GM19238 (cell line): ENCODE data around the gene NPTXR.

ENCODE experiments used
- DNase-seq: peaks from one replicate; pipeline ENCODE4 v3.0.0; 2011; ENCODE audit warnings: low spot score; ENCODE audit not compliant: insufficient read length

Gene NPTXR

DNA sequence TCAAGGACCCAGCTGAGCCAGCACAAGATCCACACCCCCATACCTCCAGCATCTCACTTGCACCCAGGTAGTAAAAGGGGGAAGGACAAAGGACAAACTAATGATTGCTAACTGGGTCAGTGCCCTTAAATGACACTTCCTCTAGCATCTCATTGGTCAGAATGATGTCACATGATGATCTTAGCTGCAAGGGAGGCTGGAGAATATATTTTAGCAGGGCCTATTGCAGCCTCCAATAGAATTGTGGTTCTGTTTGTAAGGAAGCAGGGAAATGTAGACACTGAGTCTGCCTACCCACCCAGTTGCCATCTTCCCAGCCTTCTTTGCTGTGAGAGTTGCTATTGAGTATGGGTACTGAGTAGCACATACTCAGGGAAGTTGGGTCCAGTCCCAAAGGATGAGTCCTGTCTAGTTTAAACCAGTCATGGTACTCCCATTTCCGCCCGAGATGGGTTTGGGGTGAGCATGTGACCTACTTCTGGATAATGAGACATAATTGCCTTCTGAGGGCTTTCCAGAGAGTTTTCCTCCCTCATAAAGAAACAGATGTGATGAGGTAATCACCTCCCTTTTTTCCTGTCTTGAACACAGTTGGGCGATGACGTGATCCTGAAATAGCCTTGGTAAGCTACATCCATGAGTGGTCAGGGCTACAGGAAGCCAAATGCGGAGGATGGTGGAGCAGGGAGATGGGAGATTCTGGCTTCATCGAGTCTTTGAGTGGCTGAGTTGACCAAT, 44.4 kb downstream of the NPTXR start:
- DNase-seq: no peak

DNA sequence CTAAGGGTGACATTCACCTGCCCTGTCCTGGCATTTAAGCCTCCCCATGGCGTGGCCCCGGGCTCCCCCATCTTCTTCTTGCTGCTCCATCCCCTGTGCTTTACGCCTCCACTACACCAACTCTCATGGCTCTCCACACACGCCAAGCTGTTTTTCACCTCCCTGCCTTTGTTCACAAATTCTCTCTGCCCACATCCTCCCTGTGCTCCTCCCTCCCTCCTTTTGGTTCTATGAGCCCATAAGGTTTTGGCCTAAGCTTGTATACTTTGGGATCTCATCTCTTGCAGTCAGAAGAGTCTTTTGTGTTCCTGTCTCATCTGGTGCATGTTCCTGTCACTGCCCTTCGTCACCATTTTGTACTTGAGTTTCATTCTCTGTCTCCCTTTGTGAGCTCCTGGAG, 45.3 kb downstream of the NPTXR start:
- DNase-seq: no peak

DNA sequence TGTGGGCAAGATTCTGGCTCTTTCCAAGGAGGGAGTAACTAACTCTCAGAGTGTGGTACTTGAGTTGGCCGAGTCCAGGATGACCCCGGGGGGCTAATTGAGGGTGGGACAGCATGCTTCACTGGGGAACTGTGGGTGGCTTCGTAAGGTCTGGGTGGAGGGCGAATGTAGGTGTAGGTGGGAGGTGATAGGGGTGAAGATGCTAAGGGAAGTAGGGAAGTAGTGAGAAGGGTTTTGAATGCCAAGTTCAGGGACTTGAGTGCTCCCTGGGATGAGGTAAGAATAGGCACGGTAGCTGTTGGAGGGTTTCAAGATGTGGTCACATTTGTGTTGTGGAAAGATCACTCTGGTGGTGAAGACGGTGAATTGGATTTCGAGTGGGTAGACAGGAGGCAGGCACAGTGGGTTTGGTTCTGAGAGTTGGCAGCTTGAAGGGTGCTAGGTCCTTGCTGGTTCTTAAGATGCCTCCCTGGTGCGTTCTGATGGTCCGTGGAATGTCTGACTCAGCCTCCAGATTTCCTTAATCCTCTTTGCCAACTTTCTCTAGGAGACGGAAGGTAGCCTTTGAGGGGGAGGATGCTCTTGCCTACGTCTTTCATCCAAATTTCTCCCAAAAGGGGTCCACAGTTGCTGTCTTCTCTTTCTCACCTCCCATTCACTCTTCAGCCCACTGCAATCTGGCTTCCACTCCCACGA, 47.4 kb downstream of the NPTXR start:
- no peak for DNase-seq

DNA sequence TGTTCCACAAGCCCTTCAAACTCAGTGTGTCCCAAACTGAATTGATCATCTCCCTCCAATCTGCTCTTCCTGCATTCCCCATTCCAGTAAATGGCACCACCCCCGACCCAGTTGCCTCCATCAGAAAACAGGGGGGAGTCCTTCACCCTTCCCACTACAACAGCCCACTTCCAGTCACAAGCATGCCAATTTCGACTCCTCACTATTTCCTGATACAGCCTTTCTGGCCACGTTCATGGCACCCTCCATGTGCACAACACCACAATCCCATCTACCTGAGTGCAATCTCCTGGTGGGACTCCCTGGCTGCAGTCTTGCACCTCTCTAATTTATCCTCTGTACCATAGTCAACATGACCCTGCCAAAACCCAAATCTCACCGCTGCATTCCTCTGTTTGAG, 48.3 kb downstream of the NPTXR start:
- no peak for DNase-seq

- peak; percentile 94 for DNase-seq
Measured at GRCh38 chr22:38793721-38794466, 49.9 kb downstream of the NPTXR start, which contains the start of gene DNAL4. Gene DNAL4, minus strand, starts transcription at chr22:38794143. Its CDS starts 11,412 bp downstream, at chr22:38782731.

DNA sequence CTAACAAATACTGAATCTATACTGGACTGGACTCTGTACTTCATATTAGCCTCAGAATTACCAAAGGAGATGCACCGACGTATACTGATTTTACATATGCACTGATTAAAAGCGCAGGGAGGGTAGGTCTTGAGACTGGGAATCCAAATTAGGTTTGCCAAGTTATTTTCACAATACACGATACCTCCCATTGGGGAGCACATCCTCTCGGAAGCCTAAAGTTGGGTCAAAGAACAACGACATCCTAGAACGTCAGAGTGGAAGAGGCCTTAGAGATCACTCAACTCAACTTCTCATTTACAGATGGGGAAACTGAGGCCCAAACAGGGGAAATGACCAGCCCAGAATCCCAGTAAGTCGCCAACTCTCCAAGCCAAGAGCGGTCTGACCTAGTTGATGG, 50.5 kb downstream of the NPTXR start:
- no peak for DNase-seq

DNA sequence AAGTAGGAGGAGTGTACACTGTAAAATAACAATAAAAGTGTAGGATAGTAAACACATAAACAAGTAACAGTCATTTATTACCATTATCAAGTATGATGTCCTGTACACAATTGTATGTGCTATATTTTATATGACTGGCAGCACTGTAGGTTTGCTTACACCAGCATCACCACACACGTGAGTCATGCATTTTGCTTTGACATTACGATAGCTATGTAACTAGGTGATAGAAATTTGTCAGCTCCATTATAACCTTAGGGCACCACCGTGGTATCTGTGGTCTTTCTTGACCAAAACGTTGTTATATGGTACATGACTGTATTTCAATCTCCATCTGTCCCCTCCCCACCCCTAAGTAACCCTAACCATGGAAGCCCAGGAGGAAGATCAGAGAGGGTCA, 51.0 kb downstream of the NPTXR start:
- DNase-seq: no peak

DNA sequence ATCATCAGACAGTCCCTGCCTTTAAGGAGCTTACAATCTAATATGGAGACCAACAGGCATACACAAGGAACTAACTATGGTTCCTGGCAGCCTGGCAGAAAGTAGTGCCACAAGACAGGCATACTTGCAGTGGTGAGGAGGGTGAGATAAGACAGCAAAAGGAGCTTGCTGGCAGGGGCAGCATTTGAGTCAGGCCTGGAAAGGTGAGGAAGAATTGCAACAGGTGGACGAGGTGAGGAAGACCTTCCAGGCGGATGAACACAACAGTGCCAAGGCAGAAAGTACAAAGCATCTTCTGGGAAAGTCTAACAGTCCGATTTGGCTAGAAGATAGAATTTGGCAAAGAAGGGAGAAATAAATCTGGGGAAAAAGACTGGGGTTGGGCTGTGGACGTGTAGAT, 54.2 kb downstream of the NPTXR start:
- DNase-seq: no peak

DNA sequence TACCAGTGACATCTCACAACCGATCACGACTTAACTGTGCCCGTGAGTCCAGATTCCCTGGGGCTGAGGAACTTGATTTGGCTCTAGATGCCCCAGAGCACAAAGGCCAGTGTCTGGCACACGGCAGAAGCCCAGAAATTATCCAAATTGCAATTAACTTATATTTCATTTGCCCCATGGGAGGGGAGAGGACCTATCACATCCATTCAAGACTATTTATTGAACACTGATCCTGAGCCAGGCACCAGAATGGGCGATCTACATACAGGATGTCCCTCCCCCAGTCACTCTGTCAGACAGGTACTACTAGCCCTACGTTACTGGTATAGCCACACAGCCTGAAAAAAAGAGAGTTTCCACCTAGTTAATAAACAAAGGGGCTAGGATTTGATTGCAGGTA, 55.0 kb downstream of the NPTXR start:
- no peak for DNase-seq

- DNase-seq: no peak
Measured at GRCh38 chr22:38788021-38788816, 55.6 kb downstream of the NPTXR start.

- no peak for DNase-seq
Measured at GRCh38 chr22:38786631-38787030, 57.2 kb downstream of the NPTXR start.

DNA sequence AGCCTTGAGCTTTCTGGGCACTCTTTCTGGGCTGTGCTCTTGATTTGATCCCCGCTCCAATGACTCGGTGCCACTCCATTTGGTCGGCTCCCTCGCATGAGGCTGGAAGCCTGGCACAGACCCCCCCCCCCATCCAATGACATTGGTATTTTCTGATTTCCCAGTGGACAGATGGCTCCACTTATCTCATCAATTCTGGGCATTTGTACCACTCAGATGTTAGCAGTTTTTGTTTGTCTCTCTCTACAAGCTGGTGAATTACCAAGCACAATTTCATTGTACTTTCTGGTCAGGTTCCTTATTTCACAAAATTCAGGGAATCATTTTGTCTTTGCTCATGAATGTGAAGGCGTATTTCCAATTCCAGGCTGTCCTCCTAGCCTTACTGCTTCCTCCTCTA, 59.0 kb downstream of the NPTXR start:
- no peak for DNase-seq

DNA sequence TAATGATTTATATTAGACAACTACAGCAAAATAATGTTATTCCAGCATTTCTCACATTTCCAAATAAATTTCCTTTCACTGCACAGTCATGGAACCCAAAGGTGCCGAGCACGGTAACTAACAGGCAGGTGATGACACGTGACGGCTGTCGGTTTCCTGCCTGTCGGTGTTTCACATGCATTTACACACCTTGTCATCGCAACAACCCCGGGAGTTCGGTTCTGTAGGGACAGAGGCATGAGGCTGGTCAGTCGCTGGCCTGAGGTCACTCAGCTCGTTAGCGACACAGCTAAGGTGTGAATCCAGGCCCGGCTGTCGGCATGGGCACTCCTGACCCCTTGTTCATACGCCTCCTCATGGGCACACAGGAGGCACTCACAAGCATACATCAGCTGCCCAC, 59.8 kb downstream of the NPTXR start:
- no peak for DNase-seq

DNA sequence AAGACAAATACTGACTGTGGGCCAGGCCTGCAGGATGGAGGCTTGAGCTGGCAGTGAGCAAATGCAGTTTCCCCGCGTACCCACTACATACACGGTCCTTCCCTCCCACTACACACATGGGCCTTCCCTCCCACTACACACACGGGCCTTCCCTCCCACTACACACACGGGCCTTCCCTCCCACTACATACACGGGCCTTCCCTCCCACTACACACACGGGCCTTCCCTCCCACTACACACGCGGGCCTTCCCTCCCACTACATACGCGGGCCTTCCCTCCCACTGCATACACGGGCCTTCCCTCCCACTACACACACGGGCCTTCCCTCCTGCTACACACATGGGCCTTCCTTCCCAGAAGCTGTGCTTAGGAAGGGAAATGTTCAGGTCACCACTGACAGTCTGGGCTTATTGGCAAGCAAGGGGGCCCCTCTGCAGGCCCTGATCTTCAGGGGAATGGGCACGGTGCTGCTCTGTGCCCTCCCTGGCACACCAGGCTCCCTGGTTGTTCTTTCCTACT, 60.7 kb downstream of the NPTXR start:
- no peak for DNase-seq

DNA sequence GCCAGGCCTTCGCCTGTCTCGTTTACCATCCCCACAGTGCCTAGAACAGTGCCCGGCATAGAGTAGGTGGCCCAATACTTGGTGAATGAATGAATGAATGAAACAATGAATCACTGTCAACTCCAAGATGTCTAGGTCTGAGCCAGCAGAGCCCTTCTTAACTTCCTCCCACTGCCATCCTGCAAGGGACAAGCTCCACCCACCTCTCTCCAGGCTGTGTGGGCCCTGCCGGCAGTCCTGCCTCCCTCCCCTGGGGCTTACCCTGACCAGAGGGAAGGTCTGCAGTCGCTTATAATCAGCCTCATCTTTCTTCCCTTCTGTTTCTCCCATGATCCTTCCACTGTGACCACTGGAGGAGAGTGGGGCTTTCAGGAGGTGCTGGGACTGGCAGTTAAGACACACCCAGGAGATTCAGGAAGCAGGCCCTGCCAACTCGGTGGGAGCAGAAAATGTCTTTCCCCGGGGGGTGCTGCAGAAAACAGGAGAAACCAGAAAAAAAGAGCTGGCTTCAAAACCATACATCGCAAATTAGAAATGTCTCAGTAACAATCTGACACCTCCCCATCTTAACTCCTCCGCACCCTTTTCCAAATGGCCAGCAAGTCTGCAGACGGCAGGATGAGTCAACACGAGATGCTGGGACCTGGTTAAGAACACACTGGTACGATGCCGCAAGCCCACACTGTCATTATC, 61.3 kb downstream of the NPTXR start:
- DNase-seq: no peak

DNA sequence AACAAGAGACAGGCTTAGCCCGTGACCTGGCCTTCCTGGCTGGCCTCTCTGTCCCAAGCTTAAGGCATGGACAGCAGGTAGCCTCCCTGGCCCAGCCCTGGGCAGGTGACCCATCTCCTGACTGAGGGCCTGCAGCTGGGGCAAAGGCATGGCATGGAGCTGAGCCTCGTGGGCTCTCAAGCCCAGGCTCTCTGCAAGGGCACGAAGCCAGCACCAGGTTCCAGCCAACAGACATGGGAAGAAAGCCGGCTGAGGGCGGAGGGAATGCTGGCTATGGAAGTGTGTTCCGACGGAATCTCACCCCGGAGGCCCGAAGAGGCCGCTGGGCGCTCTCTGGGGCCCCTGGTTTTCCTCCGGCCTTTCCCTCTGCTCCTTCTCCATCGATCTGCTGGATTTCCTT, 62.8 kb downstream of the NPTXR start:
- no peak for DNase-seq

DNA sequence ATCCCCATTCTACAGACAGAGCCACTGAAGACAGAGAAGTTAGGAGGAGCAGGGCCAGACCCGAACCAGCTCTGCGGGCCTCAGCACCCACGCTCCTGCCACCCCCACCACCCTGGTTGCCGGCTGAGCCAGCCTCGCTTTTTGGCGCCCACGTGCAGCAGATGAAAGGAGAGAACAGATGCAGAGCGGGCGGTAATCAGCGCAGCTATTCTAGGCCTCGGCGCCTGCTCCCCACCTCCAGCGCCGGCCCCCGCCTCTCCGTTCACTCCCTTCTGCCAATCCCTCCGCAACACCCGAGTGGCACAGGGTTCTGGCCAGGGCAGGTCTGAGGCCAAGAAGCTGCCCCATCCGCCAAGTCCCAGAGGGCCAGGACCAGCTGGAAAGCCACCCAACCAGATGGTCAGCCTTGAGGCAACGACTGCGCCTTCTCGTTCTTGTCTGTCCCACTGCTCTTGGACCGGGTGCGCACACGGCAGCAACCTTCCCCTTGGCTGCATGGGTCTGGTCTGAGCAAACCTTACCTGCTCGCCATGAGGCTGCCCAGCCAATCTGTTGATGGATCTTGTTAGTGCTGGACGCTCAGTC, 66.6 kb downstream of the NPTXR start:
- DNase-seq: no peak

DNA sequence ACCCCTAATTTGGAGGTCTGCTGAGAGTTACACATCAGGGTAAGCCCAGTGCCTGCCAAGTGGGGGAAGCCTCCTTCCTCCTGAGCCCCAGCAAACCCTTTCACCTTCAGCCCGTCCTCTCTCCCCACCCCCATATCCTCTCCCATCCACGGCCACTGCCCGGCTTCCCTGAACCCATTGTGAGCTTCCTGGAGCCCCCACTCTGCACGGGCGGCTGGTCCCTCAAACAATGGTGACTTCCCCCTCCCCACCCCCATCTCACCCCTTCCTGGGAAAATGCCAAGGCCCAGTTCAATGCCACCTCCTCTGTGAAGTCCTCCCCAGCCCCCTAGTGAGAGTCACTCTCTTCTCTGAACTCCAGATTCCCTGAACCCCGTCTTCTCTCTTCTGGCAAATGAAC, 67.7 kb downstream of the NPTXR start:
- no peak for DNase-seq

- no peak for DNase-seq
Measured at GRCh38 chr22:38775656-38776055, 68.2 kb downstream of the NPTXR start.

GRCh38 chr22:38774496-38775166, 69.2 kb downstream of the NPTXR start:
- no peak for DNase-seq
